GM18870 (cell line): ENCODE measurements around the gene ACKR1.

ENCODE experiments used
- ATAC-seq: cut with Tn5 transposase; IDR thresholded peaks from one replicate; pipeline ENCODE4 v1.9.1; 2021; ENCODE audit warnings: moderate library complexity; ENCODE audit not compliant: unreplicated experiment

ACKR1 gene

DNA sequence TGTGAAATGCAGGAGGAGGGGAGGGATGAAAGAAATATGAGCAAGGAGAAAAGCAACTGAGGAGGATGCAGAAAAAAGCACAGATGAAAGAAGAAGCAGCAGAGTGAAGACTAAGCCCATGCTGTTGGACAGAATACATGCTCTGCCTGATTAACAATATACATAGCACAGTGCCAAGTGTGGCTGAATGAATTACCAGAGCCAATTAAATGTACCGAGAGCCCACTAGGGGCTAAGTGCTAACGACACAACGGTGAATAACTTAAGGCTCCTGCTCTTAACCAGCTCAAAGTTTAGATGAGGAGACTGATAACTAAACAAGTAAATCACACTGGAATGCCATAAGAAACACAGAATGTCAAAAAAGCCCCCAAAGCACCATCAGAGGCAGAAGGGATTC lies 17.6 kb upstream of the ACKR1 start:
- ATAC-seq, result no peak

DNA sequence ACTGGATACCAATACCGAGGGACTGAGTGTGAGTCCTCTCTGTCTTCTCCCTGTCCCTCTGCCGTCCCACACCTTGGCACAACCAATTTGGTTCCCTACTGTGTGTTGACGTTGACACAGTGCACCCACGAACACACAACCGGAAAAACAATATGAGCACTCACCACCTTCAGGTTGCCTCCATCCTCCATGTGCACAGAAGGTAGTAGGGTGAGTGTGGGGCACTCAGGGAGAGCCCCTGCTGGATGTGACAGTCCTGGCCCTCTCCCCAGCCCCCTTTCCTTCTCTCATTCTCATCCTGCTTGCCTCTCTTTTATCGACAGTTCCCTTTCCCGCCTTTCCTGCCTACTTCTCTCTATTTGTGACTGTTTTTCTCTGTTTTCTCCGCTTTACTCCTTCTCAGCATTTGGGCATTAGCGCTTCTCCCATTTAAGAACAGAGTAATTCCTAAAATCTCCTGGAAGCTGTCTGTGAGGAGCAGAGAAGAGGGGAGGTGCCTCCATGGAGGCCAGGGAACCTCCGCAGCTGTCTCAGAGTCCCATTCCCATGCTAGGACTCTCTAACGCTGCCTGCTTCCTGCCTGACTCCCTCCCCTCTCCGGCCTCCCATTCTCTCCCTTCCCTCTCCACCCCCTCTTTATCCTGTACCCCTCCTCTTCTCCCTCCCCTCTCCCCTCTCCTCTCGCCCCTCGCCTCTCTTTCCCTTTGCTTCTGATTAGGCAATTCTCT lies 16.9 kb upstream of the ACKR1 start:
- ATAC-seq, result no peak

DNA sequence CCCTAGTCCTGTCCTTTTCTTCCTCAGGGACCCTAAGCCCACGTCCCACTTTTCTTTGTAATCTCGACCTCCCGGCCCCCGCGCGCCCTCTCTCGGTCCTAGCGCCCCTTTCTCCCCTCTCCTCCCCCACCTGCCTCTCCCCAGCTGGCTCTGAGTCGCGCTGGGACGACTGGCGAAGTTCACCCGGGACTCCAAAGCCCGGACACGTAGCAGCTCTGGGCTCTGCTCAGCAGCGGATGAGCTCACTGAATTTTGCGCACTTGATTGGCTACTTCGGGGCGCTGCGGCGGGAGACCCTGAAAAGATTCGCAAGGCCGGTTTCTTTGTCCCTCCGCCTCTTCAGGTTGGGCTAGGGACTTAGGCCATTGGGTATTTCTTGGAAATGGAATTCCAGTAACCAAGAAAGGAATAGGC lies 16.3 kb upstream of the ACKR1 start:
- peak; percentile 92 for ATAC-seq

DNA sequence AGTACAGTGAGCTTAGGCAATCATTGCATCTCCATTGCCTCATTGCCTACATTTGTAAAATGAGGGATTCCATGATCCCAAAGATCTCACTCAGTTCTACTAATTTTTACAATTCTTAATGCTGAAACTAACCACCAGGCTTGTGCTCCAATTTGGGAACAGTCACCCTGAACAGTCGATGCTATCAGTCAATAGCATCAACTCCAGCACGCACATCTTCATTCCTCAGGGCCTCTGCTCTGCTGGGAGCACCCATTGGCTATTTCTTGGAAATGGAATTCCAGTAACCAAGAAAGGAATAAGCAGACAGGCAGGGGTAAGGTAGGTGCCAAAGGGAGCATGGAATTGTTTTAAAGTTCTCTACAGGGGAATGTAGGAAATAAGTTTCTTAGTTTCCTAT lies 14.2 kb upstream of the ACKR1 start:
- no peak for ATAC-seq

DNA sequence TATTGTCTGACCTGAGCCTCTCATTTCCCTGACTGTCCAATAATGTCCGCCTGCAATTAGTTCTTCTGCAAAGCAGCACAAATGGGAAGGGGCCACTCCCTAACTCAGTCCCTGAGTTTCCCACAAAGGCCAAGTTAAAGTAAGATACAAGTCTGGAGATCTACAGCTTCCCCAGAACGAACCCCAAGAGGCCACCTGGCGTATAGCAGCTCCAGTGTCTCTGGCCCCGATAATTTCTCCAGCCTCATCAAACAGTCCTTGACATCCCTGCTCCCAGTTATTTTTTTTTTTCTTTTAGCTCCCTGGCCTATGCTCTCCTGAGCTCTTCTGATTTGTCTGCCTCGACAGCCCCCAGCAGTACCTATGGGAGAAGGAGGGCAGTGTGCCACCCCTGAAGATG lies 8.1 kb upstream of the ACKR1 start:
- no peak for ATAC-seq

DNA sequence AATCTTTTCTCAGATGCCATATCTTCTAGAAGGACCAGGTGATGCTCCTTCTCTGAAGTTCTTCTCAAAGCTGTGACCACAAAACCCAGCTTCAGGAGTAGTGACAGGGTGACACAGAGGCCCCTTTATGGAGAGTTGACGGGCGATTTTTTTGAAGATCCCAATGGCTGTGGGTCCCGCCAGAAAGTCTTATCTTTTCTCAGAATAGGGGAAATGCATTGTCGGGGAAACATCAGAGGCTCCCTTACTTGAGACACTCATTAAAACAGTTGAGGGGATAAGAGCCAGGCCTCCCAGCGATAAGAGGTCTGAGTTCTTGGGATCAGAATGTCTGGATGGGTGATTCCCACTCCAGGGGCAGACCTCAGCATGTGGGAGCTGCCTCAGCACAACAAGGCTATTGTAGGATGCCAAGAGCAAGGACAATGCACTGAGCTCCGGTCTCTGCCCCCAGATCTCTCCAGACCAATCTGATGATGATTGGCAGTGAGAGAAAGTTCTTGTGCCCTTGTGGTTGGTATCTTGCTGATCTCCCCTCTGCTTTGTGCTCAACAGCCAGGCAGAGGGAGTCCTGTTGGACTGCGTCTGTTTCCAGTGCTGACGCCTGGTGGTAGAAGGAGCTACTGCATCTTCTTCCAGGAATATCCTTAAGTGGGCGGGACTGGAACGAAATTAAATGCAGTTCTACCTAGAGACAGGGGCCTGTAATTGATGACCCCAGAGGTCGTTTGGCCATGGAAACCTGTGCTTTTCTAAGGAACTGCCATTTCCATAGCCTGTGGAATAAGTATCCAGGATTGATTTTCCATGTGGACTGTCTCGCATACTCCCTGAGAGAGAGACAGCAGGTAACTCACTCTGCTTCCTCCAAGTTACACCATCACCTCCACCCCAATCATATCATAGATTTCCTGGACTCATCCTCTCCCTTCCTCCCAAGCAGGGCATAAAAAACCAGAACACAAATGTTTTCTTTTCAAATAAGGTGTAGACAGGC lies 6.8 kb upstream of the ACKR1 start:
- peak; percentile 69 for ATAC-seq

DNA sequence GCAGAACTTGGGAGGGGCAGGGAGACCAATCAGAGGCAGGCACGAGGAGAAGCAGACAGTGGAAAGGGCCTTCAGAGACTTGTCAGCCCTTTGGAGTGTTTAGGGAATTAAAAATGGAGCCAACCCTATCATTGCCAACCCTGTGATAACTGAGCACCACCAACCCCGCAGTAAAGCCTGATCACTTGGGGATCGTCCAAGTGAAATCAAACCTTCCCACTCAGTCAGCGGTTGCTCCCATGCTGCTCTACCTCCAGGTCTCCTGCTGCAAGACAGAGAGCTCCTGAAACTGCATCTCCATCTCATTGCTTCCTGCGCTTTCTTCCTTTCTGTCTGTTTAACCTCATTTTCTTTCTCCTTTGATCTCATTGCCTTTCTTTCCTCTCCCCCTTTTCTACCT lies 4.8 kb upstream of the ACKR1 start:
- no peak for ATAC-seq

DNA sequence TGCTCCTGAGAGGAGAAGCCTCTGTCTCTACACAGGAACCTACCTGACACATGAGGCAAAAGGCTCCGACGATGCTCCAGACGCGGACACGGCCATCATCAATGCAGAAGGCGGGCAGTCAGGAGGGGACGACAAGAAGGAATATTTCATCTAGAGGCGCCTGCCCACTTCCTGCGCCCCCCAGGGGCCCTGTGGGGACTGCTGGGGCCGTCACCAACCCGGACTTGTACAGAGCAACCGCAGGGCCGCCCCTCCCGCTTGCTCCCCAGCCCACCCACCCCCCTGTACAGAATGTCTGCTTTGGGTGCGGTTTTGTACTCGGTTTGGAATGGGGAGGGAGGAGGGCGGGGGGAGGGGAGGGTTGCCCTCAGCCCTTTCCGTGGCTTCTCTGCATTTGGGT lies 3.9 kb upstream of the ACKR1 start:
- no peak for ATAC-seq

DNA sequence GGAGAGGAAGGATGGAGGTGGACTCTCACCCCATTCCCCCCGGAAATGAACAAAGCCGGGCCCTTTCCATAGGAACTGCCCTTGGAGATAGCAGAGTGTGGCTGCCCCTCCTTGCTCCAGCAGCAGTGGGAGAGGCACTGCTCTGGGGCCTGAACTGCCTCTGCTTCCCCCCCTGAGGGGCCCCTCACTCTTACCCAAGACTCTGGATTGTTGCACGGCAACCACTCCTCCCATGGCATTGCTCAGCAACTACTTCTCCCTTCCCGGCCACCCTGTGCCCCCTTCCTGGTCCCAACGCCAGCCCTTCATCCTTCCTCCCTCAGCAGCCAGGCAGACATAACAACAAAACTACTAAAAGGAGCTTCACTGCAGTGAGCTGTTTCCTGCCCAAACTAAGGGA lies 3.0 kb upstream of the ACKR1 start:
- ATAC-seq, result no peak

DNA sequence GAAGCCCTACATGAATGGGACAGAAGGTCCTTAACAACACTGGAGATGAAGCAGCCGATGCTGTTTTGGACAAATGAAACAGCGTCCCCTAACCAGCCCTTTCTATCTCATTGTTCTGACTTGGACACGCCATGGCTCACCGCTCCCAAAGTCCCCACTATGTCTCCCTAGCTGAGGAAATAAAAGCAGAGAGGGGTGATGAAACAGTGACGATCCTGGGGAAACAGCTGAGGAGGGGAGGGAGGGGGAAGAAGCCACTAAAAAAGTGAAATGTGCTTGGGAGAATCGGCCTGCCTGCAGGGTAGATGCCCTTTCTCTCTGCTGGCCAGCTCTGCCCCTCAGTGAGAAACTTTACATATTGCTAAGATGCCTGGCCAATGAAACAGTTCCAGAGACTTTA lies 1.1 kb upstream of the ACKR1 start:
- no peak for ATAC-seq

DNA sequence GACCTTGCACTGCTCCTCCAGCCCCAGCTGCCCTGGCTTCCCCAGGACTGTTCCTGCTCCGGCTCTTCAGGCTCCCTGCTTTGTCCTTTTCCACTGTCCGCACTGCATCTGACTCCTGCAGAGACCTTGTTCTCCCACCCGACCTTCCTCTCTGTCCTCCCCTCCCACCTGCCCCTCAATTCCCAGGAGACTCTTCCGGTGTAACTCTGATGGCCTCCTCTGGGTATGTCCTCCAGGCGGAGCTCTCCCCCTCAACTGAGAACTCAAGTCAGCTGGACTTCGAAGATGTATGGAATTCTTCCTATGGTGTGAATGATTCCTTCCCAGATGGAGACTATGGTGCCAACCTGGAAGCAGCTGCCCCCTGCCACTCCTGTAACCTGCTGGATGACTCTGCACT lies 550 bp downstream of the ACKR1 start:
- no peak for ATAC-seq

DNA sequence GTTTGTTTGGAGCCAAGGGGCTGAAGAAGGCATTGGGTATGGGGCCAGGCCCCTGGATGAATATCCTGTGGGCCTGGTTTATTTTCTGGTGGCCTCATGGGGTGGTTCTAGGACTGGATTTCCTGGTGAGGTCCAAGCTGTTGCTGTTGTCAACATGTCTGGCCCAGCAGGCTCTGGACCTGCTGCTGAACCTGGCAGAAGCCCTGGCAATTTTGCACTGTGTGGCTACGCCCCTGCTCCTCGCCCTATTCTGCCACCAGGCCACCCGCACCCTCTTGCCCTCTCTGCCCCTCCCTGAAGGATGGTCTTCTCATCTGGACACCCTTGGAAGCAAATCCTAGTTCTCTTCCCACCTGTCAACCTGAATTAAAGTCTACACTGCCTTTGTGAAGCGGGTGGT lies 1.4 kb downstream of the ACKR1 start:
- ATAC-seq, result no peak

DNA sequence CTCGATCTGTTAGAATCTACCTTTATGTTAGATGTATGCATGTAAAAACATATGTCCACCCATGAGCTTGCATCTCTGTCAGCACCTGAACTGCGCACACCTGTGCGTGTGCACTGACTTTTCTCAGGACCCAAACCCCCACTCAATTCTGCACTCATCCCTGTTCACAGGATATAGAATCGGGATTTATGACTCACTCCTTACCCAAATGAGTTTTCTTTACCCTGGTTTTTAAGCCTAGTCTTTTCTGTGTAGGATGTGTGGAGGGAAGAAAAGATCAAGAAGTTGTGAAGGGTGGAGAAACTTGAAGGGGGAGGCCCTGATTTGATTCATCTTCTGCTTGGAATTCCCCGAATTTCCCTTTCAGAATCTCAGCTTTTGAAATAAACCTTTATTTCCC lies 2.4 kb downstream of the ACKR1 start:
- no peak for ATAC-seq

DNA sequence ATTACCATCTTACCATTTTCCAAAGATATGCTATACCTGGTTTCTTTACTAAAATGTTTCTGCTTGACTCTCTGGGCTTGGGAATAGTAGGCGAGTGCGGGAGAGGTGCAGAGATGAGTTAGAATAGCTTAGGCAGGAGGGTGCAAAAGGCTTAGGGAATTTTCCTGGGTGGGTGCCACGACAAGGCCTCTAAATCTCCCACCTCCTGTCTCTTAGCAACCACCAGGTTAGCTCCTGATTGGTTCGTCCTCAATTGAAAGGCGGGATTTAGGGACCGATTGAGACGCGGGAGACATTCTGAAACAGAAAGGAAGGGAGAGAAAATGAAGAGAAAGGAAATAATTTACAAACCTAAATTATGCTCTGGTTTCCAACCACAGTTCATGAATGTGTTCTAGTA lies 3.1 kb downstream of the ACKR1 start:
- no peak for ATAC-seq

DNA sequence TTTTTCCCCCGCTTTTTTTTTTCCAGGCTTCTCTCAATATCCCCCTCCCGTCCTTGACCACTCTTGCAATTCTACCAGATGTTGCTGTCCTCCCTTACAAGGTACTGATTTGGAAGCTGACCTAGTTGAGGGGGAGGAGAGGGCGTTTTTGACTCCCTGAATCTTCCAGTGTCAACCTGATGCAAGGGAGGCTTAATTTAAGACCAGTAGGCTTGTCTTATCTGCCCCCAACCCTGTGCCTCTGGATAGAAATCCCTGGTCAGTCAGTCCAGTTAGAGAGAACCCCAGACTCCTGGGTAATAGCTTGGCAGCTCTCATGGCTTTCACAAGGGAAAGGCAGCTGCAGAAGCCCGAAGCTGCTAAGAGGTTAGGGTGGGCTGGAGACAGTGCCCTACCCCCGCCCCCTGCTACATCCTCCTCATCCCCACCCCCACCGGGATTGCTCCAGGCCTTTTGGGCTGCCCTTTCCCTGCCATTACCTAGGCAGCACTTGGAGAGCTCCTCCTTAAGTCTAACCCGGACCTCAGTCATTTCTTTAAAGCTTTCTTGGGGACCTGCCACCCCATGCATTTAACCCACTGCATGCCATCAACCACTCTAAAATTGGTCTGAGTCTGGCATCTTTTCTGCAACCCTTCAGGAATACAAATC lies 3.6 kb downstream of the ACKR1 start:
- ATAC-seq, result no peak

DNA sequence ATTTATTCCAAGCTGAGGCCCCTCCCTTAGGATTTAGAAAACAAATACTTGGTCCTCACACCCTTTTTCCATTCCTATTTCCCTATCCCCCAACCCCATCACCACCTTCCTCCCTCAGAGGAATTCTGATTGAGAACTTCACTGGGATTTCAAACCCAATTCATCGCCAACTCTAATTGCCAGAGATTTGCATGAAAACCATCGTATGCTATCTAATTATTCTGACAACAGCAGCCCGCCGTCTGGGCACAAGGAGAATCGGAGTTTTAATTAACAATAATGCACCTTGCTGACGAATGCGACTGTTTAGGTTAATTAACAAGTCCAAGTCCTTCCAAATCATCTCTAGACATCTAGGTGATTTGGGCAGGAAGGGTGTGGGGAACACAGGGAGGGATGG lies 4.4 kb downstream of the ACKR1 start:
- ATAC-seq, result no peak

DNA sequence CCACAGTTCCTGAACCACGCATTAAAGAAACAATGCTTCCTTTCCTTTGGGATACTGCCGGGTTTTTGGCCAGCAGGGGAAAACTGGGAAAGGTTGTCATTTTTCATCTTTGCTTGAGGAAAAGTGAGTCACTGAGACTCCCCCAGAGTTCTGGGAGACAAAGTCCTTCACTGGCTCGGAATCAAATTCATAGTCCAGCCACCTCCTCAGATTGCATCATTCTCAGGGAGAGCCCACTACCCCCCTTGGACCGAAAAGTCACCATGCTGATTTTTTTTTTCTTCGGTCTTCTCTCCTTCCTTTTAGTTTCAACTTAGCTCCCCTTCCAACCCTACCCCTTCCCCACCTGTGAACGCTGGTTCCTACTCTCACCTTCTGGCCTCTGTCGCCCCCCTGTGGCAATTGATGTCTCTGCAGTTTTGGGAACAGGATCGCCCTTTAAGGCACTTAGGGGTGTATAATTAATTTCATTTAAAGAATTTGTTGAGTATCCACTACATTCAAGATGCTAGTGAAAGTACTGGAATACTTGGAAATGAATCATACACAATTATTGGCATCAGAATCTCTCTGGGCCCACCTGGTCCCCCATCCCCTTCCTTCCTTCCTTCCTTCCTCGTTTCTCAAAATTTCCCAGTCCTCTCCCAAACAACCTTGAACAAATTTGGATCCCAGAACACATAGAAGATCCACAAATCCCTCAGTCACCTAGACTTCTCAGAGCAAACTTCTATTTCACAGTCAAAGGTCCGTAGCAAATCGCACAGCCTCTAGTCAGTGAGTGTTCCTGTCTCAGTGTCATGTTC lies 6.9 kb downstream of the ACKR1 start:
- no peak for ATAC-seq

DNA sequence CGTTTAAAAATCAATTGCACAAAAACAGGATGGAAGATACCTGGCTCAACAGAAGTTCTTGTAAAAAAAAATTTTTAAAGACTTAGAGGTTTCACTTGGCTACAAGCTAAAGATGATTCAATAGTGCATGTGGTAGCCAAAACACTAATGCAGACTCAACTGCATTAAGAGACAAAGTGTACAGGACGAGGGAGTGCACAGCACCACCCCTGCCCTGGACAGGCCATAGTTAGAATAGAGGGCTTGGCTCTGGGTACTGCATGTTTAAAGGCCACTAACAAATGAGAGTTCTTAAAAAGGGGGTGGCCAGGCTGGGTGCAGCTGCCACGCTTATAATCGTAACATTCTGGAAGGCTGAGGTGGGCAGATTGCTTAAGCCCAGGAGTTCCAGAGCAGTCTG lies 7.9 kb downstream of the ACKR1 start:
- no peak for ATAC-seq

DNA sequence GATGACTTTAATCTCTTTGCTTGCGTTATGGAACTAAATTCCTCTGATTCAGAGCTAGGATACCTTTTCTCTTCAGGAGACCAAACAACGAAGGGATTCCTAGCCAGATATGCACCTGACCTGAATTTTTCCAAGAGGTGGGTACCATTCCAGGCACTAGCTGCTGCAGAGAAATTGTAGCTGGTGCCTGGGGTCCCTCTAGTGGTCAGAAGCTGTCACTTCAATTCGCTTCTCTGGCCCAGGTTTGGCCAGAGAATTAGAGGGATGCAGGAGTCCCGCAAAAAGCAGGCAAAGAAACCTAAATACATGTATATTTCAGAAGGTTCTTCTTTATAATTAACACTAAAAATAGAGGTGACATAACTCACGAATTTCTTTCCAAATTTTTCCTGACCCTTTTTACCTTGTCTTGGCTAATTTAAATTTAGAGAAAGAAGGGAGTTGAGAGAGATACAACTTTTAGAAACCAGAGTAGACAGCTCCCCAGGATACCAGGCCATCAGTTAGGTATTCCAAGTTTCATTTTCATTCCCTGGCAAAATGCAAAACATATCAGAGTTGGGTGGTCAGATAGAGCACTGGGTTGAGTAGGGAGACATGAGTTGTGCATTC lies 9.6 kb downstream of the ACKR1 start:
- no peak for ATAC-seq
